Measurements from ENCODE around the gene HDGFL3. TPM values are rescaled to one million over a fixed set of nuclear protein-coding genes. Genes with fewer than 3 reads are reported as not detected.

Gene HDGFL3
- total RNA-seq, 1 donor from 2014 or later = 92.2 TPM

DNA sequence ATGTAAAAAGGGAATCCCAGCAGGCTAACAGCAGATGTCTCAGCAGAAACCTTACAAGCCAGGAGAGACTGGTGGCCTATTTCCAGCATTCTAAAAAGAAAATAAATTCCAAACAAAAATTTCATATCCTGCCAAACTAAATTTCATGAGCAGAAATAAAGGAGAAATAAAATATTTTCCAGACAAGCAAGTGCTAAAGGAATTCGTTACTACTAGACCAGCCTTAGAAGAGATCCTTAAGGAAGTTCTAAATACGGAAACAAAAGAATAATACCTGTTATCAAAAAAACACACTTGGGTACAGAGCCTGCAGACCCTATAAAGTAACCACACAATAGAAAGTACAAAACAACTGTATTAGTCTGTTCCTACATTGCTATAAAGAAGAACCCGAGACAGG, 41.4 kb downstream of the HDGFL3 start:
- H3K27me3 Mint-ChIP-seq (ENCODE audit: low read depth) = no peaks in the 10 kb centered on the region
- H3K27ac Mint-ChIP-seq = no peak overlapping the region
- no peaks in the 10 kb centered on the region for H3K4me1 Mint-ChIP-seq
- no peak for DNase-seq (ENCODE audit: low spot score in 2 of 2, unreplicated experiment in 2 of 2)
- peaks cover 55% of the 10 kb centered on the region for H3K9me3 Mint-ChIP-seq
- H3K36me3 Mint-ChIP-seq = peaks cover 57% of the 10 kb centered on the region
- H3K4me3 Mint-ChIP-seq = no peak overlapping the region
- TF ChIP-seq, protein P1, sequence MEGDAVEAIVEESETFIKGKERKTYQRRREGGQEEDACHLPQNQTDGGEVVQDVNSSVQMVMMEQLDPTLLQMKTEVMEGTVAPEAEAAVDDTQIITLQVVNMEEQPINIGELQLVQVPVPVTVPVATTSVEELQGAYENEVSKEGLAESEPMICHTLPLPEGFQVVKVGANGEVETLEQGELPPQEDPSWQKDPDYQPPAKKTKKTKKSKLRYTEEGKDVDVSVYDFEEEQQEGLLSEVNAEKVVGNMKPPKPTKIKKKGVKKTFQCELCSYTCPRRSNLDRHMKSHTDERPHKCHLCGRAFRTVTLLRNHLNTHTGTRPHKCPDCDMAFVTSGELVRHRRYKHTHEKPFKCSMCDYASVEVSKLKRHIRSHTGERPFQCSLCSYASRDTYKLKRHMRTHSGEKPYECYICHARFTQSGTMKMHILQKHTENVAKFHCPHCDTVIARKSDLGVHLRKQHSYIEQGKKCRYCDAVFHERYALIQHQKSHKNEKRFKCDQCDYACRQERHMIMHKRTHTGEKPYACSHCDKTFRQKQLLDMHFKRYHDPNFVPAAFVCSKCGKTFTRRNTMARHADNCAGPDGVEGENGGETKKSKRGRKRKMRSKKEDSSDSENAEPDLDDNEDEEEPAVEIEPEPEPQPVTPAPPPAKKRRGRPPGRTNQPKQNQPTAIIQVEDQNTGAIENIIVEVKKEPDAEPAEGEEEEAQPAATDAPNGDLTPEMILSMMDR (IDR thresholded peaks at IDR 0.05; ENCODE audit: unreplicated experiment) = no peak

DNA sequence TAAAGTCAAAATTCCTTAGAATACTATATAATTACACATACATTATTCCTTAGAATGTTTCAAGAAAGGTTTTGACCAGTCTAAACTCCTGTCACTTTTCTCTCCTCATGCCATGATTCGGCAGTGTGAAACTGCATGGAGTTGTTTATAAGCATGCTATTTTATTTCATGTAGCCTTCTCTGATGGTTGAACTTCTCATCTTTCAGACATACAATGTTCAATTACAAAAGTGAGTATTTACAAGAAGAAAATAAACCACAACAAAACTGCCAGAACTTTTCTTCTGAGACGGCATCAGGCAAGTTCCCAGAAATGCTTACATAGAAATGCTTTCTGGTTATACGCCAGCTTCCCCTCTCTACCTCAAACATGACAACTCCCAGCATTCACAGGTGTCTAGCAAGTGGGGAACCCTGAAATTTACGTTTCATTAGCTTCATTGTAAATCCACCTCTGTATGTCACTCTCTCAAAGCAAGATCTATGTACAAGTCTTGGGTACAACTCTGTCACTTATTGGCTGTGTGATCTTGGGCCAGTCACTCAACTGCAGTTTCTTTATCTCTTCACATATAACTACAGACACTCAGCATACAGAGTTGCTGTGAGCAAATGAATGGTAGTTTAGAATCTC, 42.7 kb downstream of the HDGFL3 start:
- Mint-ChIP-seq H3K9me3 (peaks cover 46% of the 10 kb centered on the region), H3K4me3 (no peak overlapping the region), H3K36me3 (peaks cover 57% of the 10 kb centered on the region), H3K27ac (no peak overlapping the region), H3K27me3 (ENCODE audit: low read depth) (no peaks in the 10 kb centered on the region), H3K4me1 (no peaks in the 10 kb centered on the region)
- DNase-seq (ENCODE audit: low spot score in 2 of 2, unreplicated experiment in 2 of 2) = no peak
- TF ChIP-seq, protein P1 (IDR thresholded peaks at IDR 0.05; ENCODE audit: unreplicated experiment) = no peak

DNA sequence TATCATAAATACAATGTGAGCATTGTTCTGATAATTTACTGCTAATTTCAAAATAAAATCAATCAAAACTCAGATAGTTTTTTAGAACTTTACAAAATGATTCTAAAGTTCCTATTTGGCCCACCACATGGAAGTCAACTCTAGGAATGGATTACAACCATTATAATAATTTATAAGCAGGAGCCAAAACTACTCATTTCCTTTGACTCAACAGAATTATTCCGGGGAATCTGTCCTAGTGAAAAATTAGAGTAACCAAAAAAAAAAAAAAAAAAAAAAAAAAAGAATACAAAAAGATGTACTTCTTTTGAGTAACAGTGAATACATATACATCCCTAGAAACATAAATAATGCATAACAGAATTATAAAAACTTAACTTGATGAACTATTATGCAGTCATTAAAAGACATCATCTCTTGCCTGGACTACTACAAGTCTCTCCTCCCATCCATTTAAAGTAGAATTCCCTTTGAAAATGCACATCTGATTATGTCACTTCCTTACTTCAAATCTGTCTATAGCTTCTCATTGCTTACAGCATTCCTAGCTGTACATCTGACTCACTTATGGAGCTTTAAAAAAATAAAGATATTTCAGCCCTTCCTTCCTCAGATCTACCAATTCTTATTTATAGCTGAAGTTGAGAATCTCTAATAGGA, 43.4 kb downstream of the HDGFL3 start:
- H3K4me1 Mint-ChIP-seq = no peaks in the 10 kb centered on the region
- TF ChIP-seq, protein P1 (IDR thresholded peaks at IDR 0.05; ENCODE audit: unreplicated experiment) = no peak
- H3K36me3 Mint-ChIP-seq = peaks cover 60% of the 10 kb centered on the region
- no peak for DNase-seq (ENCODE audit: low spot score in 2 of 2, unreplicated experiment in 2 of 2)
- peaks cover 44% of the 10 kb centered on the region for H3K9me3 Mint-ChIP-seq
- H3K27me3 Mint-ChIP-seq (ENCODE audit: low read depth) = no peaks in the 10 kb centered on the region
- H3K4me3 Mint-ChIP-seq = no peak overlapping the region
- no peak overlapping the region for H3K27ac Mint-ChIP-seq

DNA sequence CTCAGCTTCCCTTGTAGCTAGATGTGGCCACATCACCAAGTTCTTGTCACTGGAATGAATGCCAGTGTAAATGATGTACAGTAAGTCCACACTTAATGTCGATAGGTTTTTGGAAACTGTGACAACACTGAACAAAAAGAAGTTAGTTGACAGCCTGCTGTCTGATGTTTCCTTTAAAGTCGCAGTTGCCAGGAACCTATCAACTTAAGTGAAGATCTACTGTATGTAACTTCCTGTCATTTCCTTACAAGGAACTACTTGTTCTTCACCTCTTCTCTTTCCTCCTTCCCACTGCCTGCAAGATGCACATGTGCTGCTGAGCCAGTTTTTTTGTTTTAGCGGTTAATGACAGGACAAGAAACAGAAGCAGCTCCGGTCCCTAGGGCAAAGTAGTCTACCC, 44.6 kb downstream of the HDGFL3 start:
- no peak for DNase-seq (ENCODE audit: low spot score in 2 of 2, unreplicated experiment in 2 of 2)
- no peak overlapping the region for H3K4me3 Mint-ChIP-seq
- H3K27me3 Mint-ChIP-seq (ENCODE audit: low read depth) = no peaks in the 10 kb centered on the region
- no peaks in the 10 kb centered on the region for H3K4me1 Mint-ChIP-seq
- peaks cover 51% of the 10 kb centered on the region for H3K36me3 Mint-ChIP-seq
- TF ChIP-seq, protein P1 (IDR thresholded peaks at IDR 0.05; ENCODE audit: unreplicated experiment) = no peak
- peaks cover 32% of the 10 kb centered on the region for H3K9me3 Mint-ChIP-seq
- no peak overlapping the region for H3K27ac Mint-ChIP-seq

DNA sequence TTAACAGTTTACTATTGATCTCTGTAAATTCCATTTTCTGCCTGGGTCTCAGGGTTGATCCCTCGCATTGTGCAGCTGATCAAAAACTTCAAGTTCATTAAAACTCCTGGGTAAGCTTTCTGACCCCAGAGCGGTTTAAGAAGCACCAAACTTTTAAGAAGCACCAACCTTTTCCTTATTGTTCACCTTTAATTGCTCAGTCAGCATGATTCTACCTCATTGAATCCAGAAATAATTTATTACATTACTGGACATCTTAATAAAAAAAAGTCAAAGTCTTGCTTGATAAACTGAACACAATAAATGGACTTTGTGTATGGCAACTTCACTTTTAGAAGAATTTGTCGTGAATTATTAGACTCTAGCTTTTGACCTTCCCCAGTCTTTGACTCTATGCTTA, 46.9 kb downstream of the HDGFL3 start:
- Mint-ChIP-seq H3K36me3 (peaks cover 41% of the 10 kb centered on the region), H3K4me3 (no peak overlapping the region), H3K9me3 (peaks cover 11% of the 10 kb centered on the region), H3K4me1 (peaks cover 4% of the 10 kb centered on the region), H3K27ac (no peak overlapping the region), H3K27me3 (ENCODE audit: low read depth) (no peaks in the 10 kb centered on the region)
- no peak for DNase-seq (ENCODE audit: low spot score in 2 of 2, unreplicated experiment in 2 of 2)
- TF ChIP-seq, protein P1 (IDR thresholded peaks at IDR 0.05; ENCODE audit: unreplicated experiment) = no peak

Measured in mesothelial cell of epicardium (in vitro differentiated cells).